HepG2 (cell line): ENCODE data around the gene THSD1. TPM values are rescaled to one million over a fixed set of nuclear protein-coding genes. Genes with fewer than 3 reads are reported as not detected.
A peak's percentile ranks its signal among the peaks of the same experiment; 100 is the strongest.

Source experiments
- ATAC-seq: fragments of 200-7000 bp; cut with Tn5 transposase; 3 replicates; pipeline ENCODE4 v1.9.1; 2020; ENCODE audit warnings: mild to moderate bottlenecking, moderate library complexity
- Bru-seq: library from RNA; stranded (reverse); fragments of 400-500 nt; gene quantifications from one replicate; lab custom pipeline; 2021; lab: Mats Ljungman, UMichigan
- BruChase-seq, 2 experiments: library from RNA; stranded (reverse); fragments of 400-500 nt; gene quantifications; one replicate each; lab custom pipeline; 2021; lab: Mats Ljungman, UMichigan
- BruUV-seq: library from RNA; stranded (reverse); fragments of 400-500 nt; replicated peaks from 2 replicates; lab custom pipeline; 2021; lab: Mats Ljungman, UMichigan
- CTCF ChIA-PET: fragments of 300-600 bp; formaldehyde crosslinking; extraction: SDS; loops from one replicate; lab custom pipeline; 2021; ENCODE audit warnings: low total read pairs, inconsistent platforms, low intra/inter-chr PET ratio; lab: Yijun Ruan, JAX
- POLR2A ChIA-PET: fragments of 350-600 bp; sonication (Branson Sonifier 250); formaldehyde crosslinking; loops from one replicate; lab custom pipeline; 2020; ENCODE audit warnings: antibody characterized with exemption, inconsistent platforms; lab: Yijun Ruan, JAX
- DNase-seq: peaks from one replicate; pipeline ENCODE4 v3.0.0-alpha.2; 2015; ENCODE audit warnings: low spot score
- FAIRE-seq: peaks from 3 replicates; lab custom pipeline; 2011; peaks lifted over from hg19 to GRCh38; lab: Jason Lieb, UNC
- H2AFZ ChIP-seq: one replicate; pipeline ENCODE4 v1.6.1; 2011; ENCODE audit warnings: low read length, inconsistent platforms
- H3K27ac ChIP-seq: fragments of 300-600 bp; 3 replicates; pipeline ENCODE4 v1.8.0; 2011; ENCODE audit warnings: mixed run types, mild to moderate bottlenecking, mixed read lengths, low read length, inconsistent platforms; ENCODE audit not compliant: insufficient read depth; ENCODE audit errors: extremely low read length
- H3K27me3 ChIP-seq, 2 experiments: fragments of 200-600 bp in 1 of 2; 2 replicates in 1 of 2; 3 replicates in 1 of 2; pipeline versions ENCODE4 v1.6.0 to v1.8.0; 2011; ENCODE audit warnings: low read length in 2 of 2, mild to moderate bottlenecking in 2 of 2, moderate library complexity in 2 of 2, inconsistent platforms in 1 of 2; ENCODE audit not compliant: insufficient read depth in 2 of 2, control insufficient read depth in 1 of 2
- H3K36me3 ChIP-seq, 2 experiments: fragments of 200-600 bp in 1 of 2; replicated peaks in 1 of 2; 2 replicates in 1 of 2; 3 replicates in 1 of 2; pipeline versions ENCODE4 v1.5.1 to v1.8.0; 2011; ENCODE audit warnings: low read length in 2 of 2, inconsistent platforms in 1 of 2; ENCODE audit not compliant: insufficient read depth in 2 of 2, control insufficient read depth in 1 of 2
- H3K4me1 ChIP-seq: 2 replicates; pipeline ENCODE4 v1.5.1; 2012; ENCODE audit warnings: low read length, inconsistent platforms; ENCODE audit not compliant: insufficient read depth
- H3K4me2 ChIP-seq: 2 replicates; pipeline ENCODE4 v1.6.0; 2011; ENCODE audit warnings: low read depth, low read length, inconsistent platforms
- H3K4me3 ChIP-seq, 3 experiments: fragments of 200-600 bp in 1 of 3; sonication (generic), shearing (Covaris generic) in 1 of 3; replicated peaks in 1 of 3; 2 replicates each; pipeline ENCODE4 v1.5.1; 2011 to 2016; ENCODE audit warnings: low read length in 3 of 3, inconsistent platforms in 2 of 3, low read depth in 2 of 3, mild to moderate bottlenecking in 2 of 3, control low read depth in 1 of 3, mixed read lengths in 1 of 3; ENCODE audit not compliant: insufficient read depth in 1 of 3
- H3K79me2 ChIP-seq: one replicate; pipeline ENCODE4 v1.6.1; 2011; ENCODE audit warnings: low read length, inconsistent platforms; ENCODE audit not compliant: insufficient read depth
- H3K9ac ChIP-seq: 2 replicates; pipeline ENCODE4 v1.6.0; 2011; ENCODE audit warnings: mild to moderate bottlenecking, low read depth, low read length, inconsistent platforms; ENCODE audit not compliant: insufficient read depth
- H3K9me3 ChIP-seq: 2 replicates; pipeline ENCODE4 v1.5.1; 2012; ENCODE audit warnings: mild to moderate bottlenecking, low read length
- H4K20me1 ChIP-seq: 2 replicates; pipeline ENCODE4 v1.6.0; 2011; ENCODE audit warnings: inconsistent platforms, mild to moderate bottlenecking, low read length, moderate library complexity; ENCODE audit not compliant: insufficient read depth
- KDM2A ChIP-seq: sonication (generic); formaldehyde crosslinking; IDR thresholded peaks from 2 replicates; pipeline ENCODE4 v1.4.0; 2020; ENCODE audit warnings: low read depth, missing genetic modification reagents, borderline replicate concordance
- MATR3 ChIP-seq: sonication (generic); formaldehyde crosslinking; IDR thresholded peaks from 2 replicates; pipeline ENCODE4 v1.4.0; 2020; ENCODE audit warnings: missing genetic modification reagents
- MZF1 ChIP-seq: sonication (generic); formaldehyde crosslinking; IDR thresholded peaks from 2 replicates; pipeline ENCODE4 v1.8.1; 2023; ENCODE audit warnings: mild to moderate bottlenecking, missing genetic modification reagents, borderline replicate concordance
- STAT5B ChIP-seq: sonication (generic); formaldehyde crosslinking; IDR thresholded peaks from 2 replicates; pipeline ENCODE4 v1.4.0; 2020; ENCODE audit warnings: missing genetic modification reagents
- ZBTB33 ChIP-seq: sonication (generic); formaldehyde crosslinking; IDR thresholded peaks from 2 replicates; pipeline ENCODE4 v1.4.0; 2020; ENCODE audit warnings: missing genetic modification reagents
- ZNF687 ChIP-seq: sonication (generic); formaldehyde crosslinking; IDR thresholded peaks from 2 replicates; pipeline ENCODE4 v1.5.1; 2020; ENCODE audit warnings: mild to moderate bottlenecking, missing genetic modification reagents, moderate library complexity
- ZNF777 ChIP-seq: sonication (generic); formaldehyde crosslinking; IDR thresholded peaks from 2 replicates; pipeline ENCODE4 v1.4.0; 2020; ENCODE audit warnings: missing genetic modification reagents
- WGBS: methylation state at CpG from one replicate; pipeline ENCODE4 v1.1.6; 2017; ENCODE audit warnings: low lambda C conversion rate; 5-methylcytosine and 5-hydroxymethylcytosine counted together
- in situ Hi-C: cut with HindIII; loops from 2 replicates; pipeline ENCODE4 v1.10.0; 2017; ENCODE audit warnings: low pct_unique_long_range_greater_than_20kb; ENCODE audit not compliant: extremely low pct_ligation_motif_present
- intact Hi-C: fragments of 100-400 bp; cut with micrococcal nuclease; formaldehyde crosslinking; loops from one replicate; pipeline ENCODE4 v1.10.0; 2022; ENCODE audit not compliant: unreplicated experiment
- long read RNA-seq, 2 experiments: library from RNA in 1 of 2; library from polyadenylated mRNA in 1 of 2; stranded (forward) in 1 of 2; unstranded in 1 of 2; transcript quantifications; one replicate each; pipeline ENCODE4 v2.0.0, GENCODE V29; 2019 to 2022
- polyA minus RNA-seq, 3 experiments: library from RNA; depleted of rRNA, polyadenylated mRNA; stranded (reverse); fragments of >200 nt; gene quantifications; 2 replicates each; pipeline ENCODE4 v1.2.3, GENCODE V29; 2011; ENCODE audit warnings: low replicate concordance in 1 of 3
- polyA plus RNA-seq, 8 experiments: library from polyadenylated mRNA; depleted of rRNA in 3 of 8; stranded (reverse) in 7 of 8; unstranded in 1 of 8; fragments of >200 nt; fragmentation: Illumina TruSeq in 4 of 8; extraction: Trizol in 4 of 8; gene quantifications; 2 replicates each; pipeline versions ENCODE4 v1.2.1 to v1.2.3, GENCODE V29; 2011 to 2016; ENCODE audit warnings: low read depth in 4 of 8, missing spikeins in 1 of 8, mixed read lengths in 1 of 8; ENCODE audit not compliant: insufficient read depth in 1 of 8
- total RNA-seq, 5 experiments: library from RNA; depleted of rRNA; stranded (reverse); fragments of >200 nt; fragmentation: Illumina TruSeq; extraction: Trizol; gene quantifications; 2 replicates each; pipeline ENCODE4 v1.2.3, GENCODE V29; 2016; ENCODE audit warnings: low read depth in 1 of 5

Gene THSD1
- total RNA-seq (2016; rRNA removed; fragmentation: Illumina TruSeq; extraction: Trizol), result 0.11 TPM in 1 of 2 replicates, not detected in the other
- 0.51 and 0.62 TPM in 2 replicates for total RNA-seq (2016; cell fraction: cytosol; rRNA removed; fragmentation: Illumina TruSeq; extraction: Trizol; ENCODE audit: low read depth)
- total RNA-seq (2016; cell fraction: insoluble cytoplasmic fraction; rRNA removed; fragmentation: Illumina TruSeq; extraction: Trizol), result 0.06 TPM in 1 of 2 replicates, not detected in the other
- total RNA-seq (2016; cell fraction: membrane; rRNA removed; fragmentation: Illumina TruSeq; extraction: Trizol), result 0.21 and 0.37 TPM in 2 replicates
- total RNA-seq (2016; cell fraction: nucleus; rRNA removed; fragmentation: Illumina TruSeq; extraction: Trizol), result not detected in 2 replicates
- 0.15 and 0.18 TPM in 2 replicates for polyA plus RNA-seq (2011; rRNA removed)
- 0.05 and 0.06 TPM in 2 replicates for polyA plus RNA-seq (2011; cell fraction: cytosol; rRNA removed)
- polyA plus RNA-seq (2011; cell fraction: nucleus; rRNA removed), result 0.52 and 0.61 TPM in 2 replicates
- polyA plus RNA-seq (2012), result 0.15 TPM in 1 of 2 replicates, not detected in the other
- not detected in 2 replicates for polyA plus RNA-seq (2016; cell fraction: cytosol; fragmentation: Illumina TruSeq; extraction: Trizol; ENCODE audit: low read depth)
- not detected in 2 replicates for polyA plus RNA-seq (2016; cell fraction: insoluble cytoplasmic fraction; fragmentation: Illumina TruSeq; extraction: Trizol; ENCODE audit: low read depth)
- polyA plus RNA-seq (2016; cell fraction: membrane; fragmentation: Illumina TruSeq; extraction: Trizol; ENCODE audit: low read depth), result not detected in 2 replicates
- polyA plus RNA-seq (2016; cell fraction: nucleus; fragmentation: Illumina TruSeq; extraction: Trizol; ENCODE audit: insufficient read depth, low read depth), result 0.16 TPM in 1 of 2 replicates, not detected in the other
- polyA minus RNA-seq (2011; rRNA and poly(A)+ RNA removed; ENCODE audit: low replicate concordance), result 0.20 and 3.8 TPM in 2 replicates
- polyA minus RNA-seq (2011; cell fraction: cytosol; rRNA and poly(A)+ RNA removed), result not detected in 2 replicates
- polyA minus RNA-seq (2011; cell fraction: nucleus; rRNA and poly(A)+ RNA removed), result 0.26 and 0.37 TPM in 2 replicates
- percentile 38 among the genes with signal in this experiment for Bru-seq, nascent RNA
- percentile 50 among the genes with signal in this experiment for BruChase-seq, experiment 1, labeled RNA remaining after a 6-hour chase
- percentile 51 among the genes with signal in this experiment for BruChase-seq, experiment 2, labeled RNA remaining after a 2-hour chase
- long read RNA-seq, experiment 1, result 0 reads
- long read RNA-seq, experiment 2, result 0 reads

- H3K9me3 ChIP-seq, result no peaks in the 10 kb centered on the region
- no TSS peak for BruUV-seq
- POLR2A ChIA-PET, result no interaction called here
- H2AFZ ChIP-seq, result no peak within 1 kb of the TSS
- H4K20me1 ChIP-seq, result no peaks in the 10 kb centered on the region
- CTCF ChIA-PET, result no interaction called here
- FAIRE-seq, result no peak
- H3K4me2 ChIP-seq, result peak within 1 kb of the TSS; percentile 59
- H3K4me3 ChIP-seq, result peak within 1 kb of the TSS in 1 of 3 experiments; percentile 51; a peak in 2 of 6 replicates
- intact Hi-C loops (no loop called here), in situ Hi-C loops (no loop called here)
- TF ChIP-seq STAT5B (CRISPR knock-in tag) (no peak), ZBTB33 (CRISPR knock-in tag) (peak; percentile 81), ZNF777 (peak; percentile 56; the same call in 1 of the 2 replicates), MATR3 (CRISPR knock-in tag) (no peak), ZNF687 (CRISPR knock-in tag) (peak; percentile 37; the same call in 1 of the 2 replicates), MZF1 (CRISPR knock-in tag) (no peak), KDM2A (CRISPR knock-in tag) (peak; percentile 36; the same call in 1 of the 2 replicates)
- no peaks in the 10 kb centered on the region for H3K79me2 ChIP-seq
- no peak within 1 kb of the TSS for H3K27ac ChIP-seq
- H3K36me3 ChIP-seq, result no peaks in the 10 kb centered on the region
- H3K27me3 ChIP-seq, result peaks cover 2 to 19% of the 10 kb centered on the region in 2 experiments
- 16% methylated on average over 18 of the region's 68 CpGs for WGBS
- H3K4me1 ChIP-seq, result 0 out of 2 replicates have a peak, but pooled peaks cover 7% of the 10 kb centered on the region
- H3K9ac ChIP-seq, result no peak within 1 kb of the TSS
- peak; percentile 83 for ATAC-seq
- no peak for DNase-seq
Measured at GRCh38 chr13:52405767-52406494, at the start of gene THSD1. Gene THSD1 (minus strand): TSS chr13:52406172. CDS start chr13:52402600, 3,572 bp downstream.
